OCI-LY1 (cell line): Measurements from ENCODE around the gene POLR2H.

Experiments
- H2AFZ ChIP-seq: fragments of 200-600 bp; sonication (generic), shearing (Covaris generic); 2 replicates; pipeline ENCODE4 v1.6.0; 2014; ENCODE audit warnings: antibody characterized with exemption, mild to moderate bottlenecking, low read length
- H3F3A ChIP-seq: fragments of 200-600 bp; sonication (generic), shearing (Covaris generic); 2 replicates; pipeline ENCODE4 v1.6.0; 2014; ENCODE audit warnings: mild to moderate bottlenecking, antibody characterized with exemption, low read length, moderate library complexity; ENCODE audit not compliant: insufficient read depth
- H3K27ac ChIP-seq: fragments of 200-600 bp; sonication (generic); 2 replicates; pipeline ENCODE4 v1.5.1; 2014; ENCODE audit warnings: low read length, mixed run types, mild to moderate bottlenecking, low read depth; ENCODE audit not compliant: poor library complexity, severe bottlenecking
- H3K27me3 ChIP-seq: fragments of 200-600 bp; sonication (generic); 2 replicates; pipeline ENCODE4 v1.6.0; 2014; ENCODE audit warnings: antibody characterized with exemption, mild to moderate bottlenecking, low read length, moderate library complexity; ENCODE audit not compliant: insufficient read depth
- H3K36me3 ChIP-seq: fragments of 200-600 bp; sonication (generic); 2 replicates; pipeline ENCODE4 v1.6.1; 2014; ENCODE audit warnings: mild to moderate bottlenecking, antibody characterized with exemption, low read length, moderate library complexity, mixed read lengths; ENCODE audit not compliant: insufficient read depth
- H3K4me1 ChIP-seq: fragments of 200-600 bp; sonication (generic); 2 replicates; pipeline ENCODE4 v1.5.1; 2014; ENCODE audit warnings: mild to moderate bottlenecking, low read length, moderate library complexity; ENCODE audit not compliant: insufficient read depth, severe bottlenecking
- H3K4me2 ChIP-seq: fragments of 200-600 bp; sonication (generic), shearing (Covaris generic); 2 replicates; pipeline ENCODE4 v1.6.1; 2014; ENCODE audit warnings: low read length
- H3K4me3 ChIP-seq: fragments of 200-600 bp; sonication (generic); 2 replicates; pipeline ENCODE4 v1.5.1; 2014; ENCODE audit warnings: low read length, low read depth, mild to moderate bottlenecking, mixed read lengths; ENCODE audit not compliant: poor library complexity, severe bottlenecking
- H3K79me2 ChIP-seq: fragments of 200-600 bp; shearing (Covaris generic); 2 replicates; pipeline ENCODE4 v1.6.1; 2016; ENCODE audit warnings: mixed run types, low read length, mixed read lengths; ENCODE audit not compliant: insufficient read depth
- H3K9ac ChIP-seq: fragments of 200-600 bp; sonication (generic), shearing (Covaris generic); 2 replicates; pipeline ENCODE4 v1.6.1; 2014; ENCODE audit warnings: mild to moderate bottlenecking, low read length, mixed read lengths
- H3K9me2 ChIP-seq: fragments of 200-600 bp; sonication (generic), shearing (Covaris generic); 2 replicates; pipeline ENCODE4 v1.6.1; 2014; ENCODE audit warnings: low read depth, mild to moderate bottlenecking, low read length, mixed read lengths
- H3K9me3 ChIP-seq: fragments of 200-600 bp; shearing (Covaris generic); 2 replicates; pipeline ENCODE4 v1.6.1; 2014; ENCODE audit warnings: low read length, mixed read lengths
- H4K20me1 ChIP-seq: fragments of 200-600 bp; sonication (generic), shearing (Covaris generic); 2 replicates; pipeline ENCODE4 v1.6.0; 2016; ENCODE audit warnings: mild to moderate bottlenecking, low read length; ENCODE audit not compliant: insufficient read depth
- CTCF ChIP-seq: fragments of 200-600 bp; sonication (generic), shearing (Covaris generic); IDR thresholded peaks from 2 replicates; pipeline ENCODE4 v1.5.1; 2017; ENCODE audit warnings: mild to moderate bottlenecking, antibody characterized with exemption, low read length, moderate library complexity, mixed read lengths
- EZH2 ChIP-seq: fragments of 200-600 bp; sonication (generic), shearing (Covaris generic); IDR thresholded peaks from 2 replicates; pipeline ENCODE4 v1.8.0; 2017; ENCODE audit warnings: borderline replicate concordance, mixed run types, mild to moderate bottlenecking, antibody characterized with exemption, low read length, moderate library complexity, mixed read lengths

The POLR2H gene

GRCh38 chr3:184322731-184323487 lies 38.6 kb upstream of the POLR2H start:
- H3K9me3 ChIP-seq = no peaks in the 10 kb centered on the region
- no peak overlapping the region for H3K9ac ChIP-seq
- H3K36me3 ChIP-seq = peaks cover 98% of the 10 kb centered on the region
- no peak overlapping the region for H2AFZ ChIP-seq
- H3K27ac ChIP-seq = no peak overlapping the region
- H4K20me1 ChIP-seq = no peaks in the 10 kb centered on the region
- no peaks in the 10 kb centered on the region for H3F3A ChIP-seq
- no peaks in the 10 kb centered on the region for H3K4me1 ChIP-seq
- TF ChIP-seq EZH2 (no peak), CTCF (no peak)
- H3K79me2 ChIP-seq = peaks cover 14% of the 10 kb centered on the region
- no peak overlapping the region for H3K4me3 ChIP-seq
- no peaks in the 10 kb centered on the region for H3K27me3 ChIP-seq
- no peak overlapping the region for H3K4me2 ChIP-seq
- H3K9me2 ChIP-seq = no peaks in the 10 kb centered on the region

GRCh38 chr3:184323696-184324095 lies 37.8 kb upstream of the POLR2H start:
- Histone ChIP-seq H3K9ac (no peak overlapping the region), H4K20me1 (no peaks in the 10 kb centered on the region), H3K4me3 (no peak overlapping the region), H3K9me2 (no peaks in the 10 kb centered on the region), H3K9me3 (no peaks in the 10 kb centered on the region), H3K27me3 (no peaks in the 10 kb centered on the region), H2AFZ (no peak overlapping the region), H3K36me3 (peaks cover 99% of the 10 kb centered on the region), H3K27ac (no peak overlapping the region), H3F3A (no peaks in the 10 kb centered on the region), H3K4me2 (no peak overlapping the region), H3K79me2 (peaks cover 7% of the 10 kb centered on the region), H3K4me1 (no peaks in the 10 kb centered on the region)
- TF ChIP-seq CTCF (no peak), EZH2 (no peak)

- no peaks in the 10 kb centered on the region for H3K79me2 ChIP-seq
- no peak overlapping the region for H3K27ac ChIP-seq
- H3K4me1 ChIP-seq = no peaks in the 10 kb centered on the region
- no peaks in the 10 kb centered on the region for H3K27me3 ChIP-seq
- no peak overlapping the region for H3K9ac ChIP-seq
- H3K4me2 ChIP-seq = no peak overlapping the region
- no peaks in the 10 kb centered on the region for H3F3A ChIP-seq
- no peaks in the 10 kb centered on the region for H3K9me3 ChIP-seq
- H3K9me2 ChIP-seq = no peaks in the 10 kb centered on the region
- TF ChIP-seq EZH2 (no peak), CTCF (no peak)
- no peaks in the 10 kb centered on the region for H4K20me1 ChIP-seq
- H3K4me3 ChIP-seq = no peak overlapping the region
- no peak overlapping the region for H2AFZ ChIP-seq
- peaks cover 100% of the 10 kb centered on the region for H3K36me3 ChIP-seq
These were observed 36.2 kb upstream of the POLR2H start for GRCh38 chr3:184325269-184325668.
